SK-N-SH (cell line): ENCODE measurements around the gene ZYG11A. TPM values are rescaled to one million over a fixed set of nuclear protein-coding genes. Genes with fewer than 3 reads are reported as not detected.

Experiments used
- CTCF ChIA-PET: fragments of 300-600, 350-600 bp; formaldehyde crosslinking; extraction: SDS; loops from one replicate; lab custom pipeline; 2021; lab: Yijun Ruan, JAX
- POLR2A ChIA-PET: fragments of 350-600 bp; sonication (Branson Sonifier 250); formaldehyde crosslinking; extraction: SDS; loops from one replicate; lab custom pipeline; 2020; ENCODE audit warnings: antibody characterized with exemption, inconsistent platforms; lab: Yijun Ruan, JAX
- DNase-seq: peaks from one replicate; pipeline ENCODE4 v3.0.0; 2012
- H2AFZ ChIP-seq: fragments of 200-600 bp; sonication (generic); 2 replicates; pipeline ENCODE4 v1.8.1; 2016; ENCODE audit warnings: antibody characterized with exemption, mild to moderate bottlenecking, low read depth
- H3F3A ChIP-seq: fragments of 200-600 bp; sonication (generic); replicated peaks from 2 replicates; pipeline ENCODE3; 2016; ENCODE audit warnings: antibody characterized with exemption, mild to moderate bottlenecking; ENCODE audit not compliant: insufficient read depth
- H3K27ac ChIP-seq, 2 experiments: fragments of 200-500 bp in 1 of 2; fragments of 200-600 bp in 1 of 2; sonication (Bioruptor generic) in 1 of 2; sonication (generic), shearing (Covaris generic) in 1 of 2; 2 replicates each; pipeline versions ENCODE4 v1.5.1 to v1.6.1; 2014 to 2016; ENCODE audit warnings: low read depth in 2 of 2, inconsistent platforms in 1 of 2, low read length in 1 of 2, mild to moderate bottlenecking in 1 of 2, mixed read lengths in 1 of 2
- H3K27me3 ChIP-seq: fragments of 200-600 bp; sonication (generic), shearing (Covaris generic); 2 replicates; pipeline ENCODE4 v1.6.1; 2016; ENCODE audit warnings: mixed run types; ENCODE audit not compliant: insufficient read depth
- H3K36me3 ChIP-seq, 2 experiments: fragments of 200-500 bp in 1 of 2; fragments of 200-600 bp in 1 of 2; sonication (Bioruptor generic) in 1 of 2; sonication (generic) in 1 of 2; replicated peaks in 1 of 2; 2 replicates each; pipeline versions ENCODE3 to v1.5.1; 2014 to 2016; ENCODE audit warnings: low read length in 1 of 2, mild to moderate bottlenecking in 1 of 2; ENCODE audit not compliant: insufficient read depth in 2 of 2, control insufficient read depth in 1 of 2
- H3K4me1 ChIP-seq, 2 experiments: fragments of 200-500 bp in 1 of 2; fragments of 200-600 bp in 1 of 2; sonication (Bioruptor generic) in 1 of 2; sonication (generic), shearing (Covaris generic) in 1 of 2; 2 replicates each; pipeline versions ENCODE4 v1.5.1 to v1.6.1; 2014 to 2016; ENCODE audit warnings: low read depth in 1 of 2, low read length in 1 of 2, mixed run types in 1 of 2; ENCODE audit not compliant: insufficient read depth in 2 of 2, control insufficient read depth in 1 of 2
- H3K4me2 ChIP-seq: fragments of 200-600 bp; sonication (generic), shearing (Covaris generic); 2 replicates; pipeline ENCODE4 v1.6.1; 2017; ENCODE audit warnings: mixed run types
- H3K4me3 ChIP-seq, 2 experiments: fragments of 200-500 bp in 1 of 2; fragments of 200-600 bp in 1 of 2; sonication (Bioruptor generic) in 1 of 2; sonication (generic), shearing (Covaris generic) in 1 of 2; 2 replicates each; pipeline versions ENCODE4 v1.5.1 to v1.8.1; 2014 to 2016; ENCODE audit warnings: low read depth in 2 of 2, inconsistent platforms in 1 of 2, low read length in 1 of 2, mild to moderate bottlenecking in 1 of 2, mixed read lengths in 1 of 2, moderate library complexity in 1 of 2
- H3K79me2 ChIP-seq: fragments of 200-600 bp; sonication (generic); 2 replicates; pipeline ENCODE4 v1.8.1; 2017; ENCODE audit warnings: mild to moderate bottlenecking; ENCODE audit not compliant: insufficient read depth
- H3K9ac ChIP-seq: fragments of 200-600 bp; sonication (generic); 2 replicates; pipeline ENCODE4 v1.6.1; 2017; ENCODE audit warnings: mixed run types
- H3K9me2 ChIP-seq: fragments of 200-600 bp; sonication (generic); 2 replicates; pipeline ENCODE4 v1.6.1; 2017; ENCODE audit warnings: mixed run types
- H3K9me3 ChIP-seq: fragments of 200-600 bp; sonication (generic); 2 replicates; pipeline ENCODE4 v1.6.1; 2017; ENCODE audit warnings: mixed run types, mild to moderate bottlenecking, moderate library complexity
- H4K20me1 ChIP-seq: fragments of 200-600 bp; sonication (generic); 2 replicates; pipeline ENCODE4 v1.6.1; 2017; ENCODE audit warnings: mild to moderate bottlenecking, mixed run types; ENCODE audit not compliant: insufficient read depth
- CHD2 ChIP-seq: fragments of 150-350 bp; IDR thresholded peaks from 2 replicates; pipeline ENCODE4 v1.6.1; 2018; ENCODE audit warnings: low read length; ENCODE audit not compliant: partially characterized antibody
- ELF1 ChIP-seq: IDR thresholded peaks from 2 replicates; pipeline ENCODE4 v1.4.0; 2012
- EP300 ChIP-seq, 2 experiments: IDR thresholded peaks; 2 replicates each; pipeline versions ENCODE4 v1.4.0 to v1.6.1; 2012; ENCODE audit warnings: borderline replicate concordance in 1 of 2, low read depth in 1 of 2, low read length in 1 of 2
- EZH2phosphoT487 ChIP-seq: fragments of 200-600 bp; sonication (generic); IDR thresholded peaks from 2 replicates; pipeline ENCODE4 v1.6.1; 2017; ENCODE audit warnings: low read depth, mixed run types, mild to moderate bottlenecking, antibody characterized with exemption, moderate library complexity, borderline replicate concordance
- MEF2A ChIP-seq: IDR thresholded peaks from 2 replicates; pipeline ENCODE4 v1.4.0; 2012; ENCODE audit warnings: low read depth, borderline replicate concordance
- MXI1 ChIP-seq: IDR thresholded peaks from 2 replicates; pipeline ENCODE4 v1.6.1; 2012; ENCODE audit warnings: mild to moderate bottlenecking, low read depth, low read length, improper control_type of control experiment
- NRF1 ChIP-seq: IDR thresholded peaks from 2 replicates; pipeline ENCODE4 v1.6.1; 2012; ENCODE audit warnings: low read depth, mild to moderate bottlenecking, low read length
- PBX3 ChIP-seq: IDR thresholded peaks from 2 replicates; pipeline ENCODE4; 2012
- POLR2AphosphoS5 ChIP-seq: IDR thresholded peaks from 2 replicates; pipeline ENCODE4 v1.6.1; 2012; ENCODE audit warnings: low read depth, low read length
- RAD21 ChIP-seq: IDR thresholded peaks from 2 replicates; pipeline ENCODE4 v1.6.1; 2012; ENCODE audit warnings: mild to moderate bottlenecking, low read length
- RXRA ChIP-seq: IDR thresholded peaks from 2 replicates; pipeline ENCODE4 v1.4.0; 2012; ENCODE audit warnings: low read depth, mild to moderate bottlenecking, borderline replicate concordance
- TAF1 ChIP-seq: IDR thresholded peaks from 2 replicates; pipeline ENCODE4 v1.6.1; 2012; ENCODE audit warnings: low read depth, mild to moderate bottlenecking, low read length, moderate library complexity, borderline replicate concordance
- TEAD4 ChIP-seq: IDR thresholded peaks from 2 replicates; pipeline ENCODE4 v1.4.0; 2012; ENCODE audit warnings: mild to moderate bottlenecking, borderline replicate concordance; ENCODE audit not compliant: insufficient read depth
- USF1 ChIP-seq: IDR thresholded peaks from 2 replicates; pipeline ENCODE4 v1.4.0; 2012; ENCODE audit warnings: low read depth, borderline replicate concordance
- ZBTB33 ChIP-seq: IDR thresholded peaks from 2 replicates; pipeline ENCODE4 v1.4.0; 2012; ENCODE audit warnings: low read depth, borderline replicate concordance
- WGBS: methylation state at CpG from one replicate; pipeline ENCODE4 v1.1.6; 2017; ENCODE audit warnings: low lambda C conversion rate; 5-methylcytosine and 5-hydroxymethylcytosine counted together
- polyA plus RNA-seq, 3 experiments: library from polyadenylated mRNA; depleted of rRNA; stranded (reverse); fragments of >200 nt; gene quantifications; 2 replicates each; pipeline ENCODE4 v1.2.3, GENCODE V29; 2012

ZYG11A gene
- polyA plus RNA-seq, 1 of the 3 experiments (the other 2 are of a cell fraction): 0.41 TPM

- 87% methylated on average over 3 of the region's 3 CpGs for WGBS
- Histone ChIP-seq H3K4me1 (peaks cover 0 to 3% of the 10 kb centered on the region in 2 experiments; a peak in 1 of 4 replicates), H3K4me3 (no peak overlapping the region), H3K4me2 (no peak overlapping the region), H3K9me3 (no peaks in the 10 kb centered on the region), H3K79me2 (no peaks in the 10 kb centered on the region), H3K9ac (no peak overlapping the region), H4K20me1 (no peaks in the 10 kb centered on the region), H3F3A (no peaks in the 10 kb centered on the region), H3K27ac (no peak overlapping the region), H3K27me3 (no peaks in the 10 kb centered on the region), H3K9me2 (no peaks in the 10 kb centered on the region), H2AFZ (no peak overlapping the region), H3K36me3 (no peaks in the 10 kb centered on the region)
- TF ChIP-seq MEF2A: no peak
- no peak for TF ChIP-seq EP300 (IDR thresholded peaks at IDR 0.05; ENCODE audit: borderline replicate concordance in 1 of 2, low read depth in 1 of 2, low read length in 1 of 2)
- no peak for TF ChIP-seq PBX3
- TF ChIP-seq RAD21: no peak
- no peak for TF ChIP-seq EZH2phosphoT487
- TF ChIP-seq TAF1: no peak
- POLR2A ChIA-PET: no interaction called here
- CTCF ChIA-PET: no interaction called here
- no peak for DNase-seq
Observed at GRCh38 chr1:52937433-52938182, 95.0 kb downstream of the ZYG11A start.

GRCh38 chr1:52938183-52938451 is 95.6 kb downstream of the ZYG11A start:
- no peak overlapping the region for H2AFZ ChIP-seq
- H3K79me2 ChIP-seq: no peaks in the 10 kb centered on the region
- H3K4me1 ChIP-seq: peaks cover 0 to 3% of the 10 kb centered on the region in 2 experiments; a peak in 1 of 4 replicates
- H3K36me3 ChIP-seq: no peaks in the 10 kb centered on the region
- no peak overlapping the region for H3K9ac ChIP-seq
- no peak overlapping the region for H3K4me3 ChIP-seq
- no peaks in the 10 kb centered on the region for H3F3A ChIP-seq
- H3K27me3 ChIP-seq: no peaks in the 10 kb centered on the region
- TF ChIP-seq CHD2: no peak
- TF ChIP-seq POLR2AphosphoS5: no peak
- no peak for TF ChIP-seq MXI1
- H3K9me2 ChIP-seq: no peaks in the 10 kb centered on the region
- H4K20me1 ChIP-seq: no peaks in the 10 kb centered on the region
- H3K9me3 ChIP-seq: no peaks in the 10 kb centered on the region
- no peak for DNase-seq
- POLR2A ChIA-PET: no interaction called here
- 100% methylated on average over 1 of the region's 1 CpG for WGBS
- CTCF ChIA-PET: no interaction called here
- H3K4me2 ChIP-seq: no peak overlapping the region
- H3K27ac ChIP-seq: no peak overlapping the region

- Histone ChIP-seq H3K4me2 (no peak overlapping the region), H3F3A (no peaks in the 10 kb centered on the region), H3K9ac (no peak overlapping the region), H3K79me2 (no peaks in the 10 kb centered on the region), H3K4me1 (no peaks in the 10 kb centered on the region), H3K27ac (no peak overlapping the region), H3K9me3 (no peaks in the 10 kb centered on the region), H3K36me3 (no peaks in the 10 kb centered on the region), H4K20me1 (no peaks in the 10 kb centered on the region), H3K9me2 (no peaks in the 10 kb centered on the region), H3K27me3 (no peaks in the 10 kb centered on the region), H3K4me3 (no peak overlapping the region), H2AFZ (no peak overlapping the region)
- POLR2A ChIA-PET: no interaction called here
- DNase-seq: no peak
- 77% methylated on average over 3 of the region's 3 CpGs for WGBS
- CTCF ChIA-PET: interaction anchor here (0.9 kb wide), 1 partner anchor 19 kb away, joined by 3 read pairs; no protein-coding TSS in a partner anchor
- TF ChIP-seq USF1: no peak
- no peak for TF ChIP-seq PBX3
- TF ChIP-seq TEAD4: no peak
- no peak for TF ChIP-seq EZH2phosphoT487
- no peak for TF ChIP-seq ZBTB33
- TF ChIP-seq POLR2AphosphoS5: no peak
- no peak for TF ChIP-seq CHD2
- TF ChIP-seq ELF1: no peak
- TF ChIP-seq NRF1: no peak
- no peak for TF ChIP-seq RXRA
- TF ChIP-seq MEF2A: no peak
Observed at GRCh38 chr1:52943876-52944416, 101.4 kb downstream of the ZYG11A start.
